ENCODE data around the gene LPAR6. TPM values are rescaled to one million over a fixed set of nuclear protein-coding genes. Genes with fewer than 3 reads are reported as not detected.

LPAR6 gene
- total and polyA plus RNA-seq, 8 donors = 1.9 to 16.0 (median 6.6) TPM

DNA sequence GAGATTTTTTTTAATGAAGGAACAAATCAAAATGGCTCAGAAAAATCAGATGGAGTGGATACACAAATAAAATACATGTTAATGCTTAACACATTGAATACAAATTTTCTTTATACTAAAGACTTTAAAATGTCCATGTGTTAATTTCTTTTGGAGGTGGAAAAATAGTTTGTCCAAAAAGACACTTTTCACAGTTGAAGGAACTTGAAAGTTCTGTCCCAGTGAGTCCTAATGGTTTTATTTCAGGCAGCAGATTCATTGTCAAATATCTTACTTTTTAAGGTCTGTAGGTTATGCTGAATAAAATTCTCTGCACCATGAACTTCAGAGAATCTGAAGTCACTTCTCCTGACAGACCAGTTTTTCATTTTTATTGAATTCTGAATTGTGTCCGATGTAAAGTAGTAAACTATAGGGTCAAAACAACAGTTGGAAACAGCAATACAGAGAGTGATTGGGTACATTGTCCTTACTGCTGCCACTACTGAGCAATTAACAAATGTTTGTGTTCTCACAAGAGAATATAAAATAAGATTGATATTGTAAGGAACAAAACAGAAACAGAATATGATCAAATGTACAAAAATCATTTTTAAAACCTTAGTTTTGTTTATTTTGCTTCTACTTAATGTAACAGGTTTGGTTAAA lies 1.6 kb downstream of the LPAR6 start:
- FAIRE-seq = peak; percentile 57
- Histone ChIP-seq H3K4me3 (peak overlapping the region; percentile 14 to 36 (median 23)), H3K4me1 (peaks cover 0 to 10% (median 6%) of the 10 kb centered on the region in 3 donors), H3K36me3 (no peaks in the 10 kb centered on the region), H3K27ac (peak overlapping the region in 3 of 4 donors; percentile 31 to 79 (median 73)), H3K27me3 (no peaks in the 10 kb centered on the region), H3K9me3 (no peaks in the 10 kb centered on the region)
- TF ChIP-seq CTCF (IDR thresholded peaks at IDR 0.05) = no peak
- no peak for DNase-seq
- WGBS, 2 donors = 26 to 27% methylated on average over 1 of the region's 1 CpG
- ATAC-seq = peak in 3 of 4 donors; percentile 27 to 51 (median 39)
- intact Hi-C loops (cut with DNase I) = no loop called here

GRCh38 chr13:48410199-48410598 lies 2.7 kb downstream of the LPAR6 start:
- H3K4me1 ChIP-seq = peaks cover 0 to 10% (median 6%) of the 10 kb centered on the region in 3 donors
- intact Hi-C loops (cut with DNase I) = no loop called here
- no peaks in the 10 kb centered on the region for H3K36me3 ChIP-seq
- no peak for TF ChIP-seq CTCF (IDR thresholded peaks at IDR 0.05)
- no peak overlapping the region for H3K27ac ChIP-seq
- no peaks in the 10 kb centered on the region for H3K27me3 ChIP-seq
- peak overlapping the region in 2 of 4 donors; percentile 5 to 36 for H3K4me3 ChIP-seq
- 74 to 80% methylated on average over 5 of the region's 5 CpGs for WGBS, 2 donors
- DNase-seq (no peak), ATAC-seq (no peak), FAIRE-seq (no peak)
- no peaks in the 10 kb centered on the region for H3K9me3 ChIP-seq

GRCh38 chr13:48405875-48406274 lies 7.0 kb downstream of the LPAR6 start:
- no peak overlapping the region for H3K27ac ChIP-seq
- no peaks in the 10 kb centered on the region for H3K9me3 ChIP-seq
- peaks cover 0 to 14% (median 4%) of the 10 kb centered on the region in 3 donors for H3K4me1 ChIP-seq
- DNase-seq (no peak), ATAC-seq (no peak), FAIRE-seq (no peak)
- no peak overlapping the region for H3K4me3 ChIP-seq
- no peak for TF ChIP-seq CTCF (IDR thresholded peaks at IDR 0.05)
- H3K36me3 ChIP-seq = no peaks in the 10 kb centered on the region
- no peaks in the 10 kb centered on the region for H3K27me3 ChIP-seq
- intact Hi-C loops (cut with DNase I) = no loop called here

GRCh38 chr13:48404952-48405351 lies 8.0 kb downstream of the LPAR6 start:
- Histone ChIP-seq H3K4me3 (no peak overlapping the region), H3K4me1 (peaks cover 0 to 22% (median 12%) of the 10 kb centered on the region in 3 donors), H3K27ac (no peak overlapping the region), H3K27me3 (no peaks in the 10 kb centered on the region), H3K36me3 (no peaks in the 10 kb centered on the region), H3K9me3 (no peaks in the 10 kb centered on the region)
- FAIRE-seq (no peak), DNase-seq (no peak), ATAC-seq (no peak)
- TF ChIP-seq CTCF (IDR thresholded peaks at IDR 0.05) = no peak
- WGBS, 2 donors = 74 to 82% methylated on average over 1 of the region's 1 CpG
- intact Hi-C loops (cut with DNase I) = no loop called here

- no peak for TF ChIP-seq CTCF (IDR thresholded peaks at IDR 0.05)
- peaks cover 0 to 32% (median 18%) of the 10 kb centered on the region in 3 donors for H3K4me1 ChIP-seq
- H3K9me3 ChIP-seq = no peaks in the 10 kb centered on the region
- H3K4me3 ChIP-seq = no peak overlapping the region
- no peaks in the 10 kb centered on the region for H3K27me3 ChIP-seq
- intact Hi-C loops (cut with DNase I) = no loop called here
- H3K27ac ChIP-seq = peak overlapping the region in 2 of 4 donors; percentile 17 to 49
- no peak for FAIRE-seq
- H3K36me3 ChIP-seq = no peaks in the 10 kb centered on the region
- 87 to 91% methylated on average over 8 of the region's 8 CpGs for WGBS, 2 donors
- ATAC-seq = peak in 1 of 4 donors; percentile 33
- DNase-seq = no peak
Observed at GRCh38 chr13:48403913-48404312, 9.0 kb downstream of the LPAR6 start.
